PC-3 (cell line): Measurements from ENCODE around the gene XPO5.

ENCODE experiments used
- CTCF ChIP-seq: fragments of 300-600 bp; sonication (generic); conservative IDR thresholded peaks from 2 replicates; pipeline ENCODE4 v1.5.1; 2017; ENCODE audit warnings: antibody characterized with exemption, low read depth, mild to moderate bottlenecking, low read length
- EZH2 ChIP-seq: fragments of 300-600 bp; sonication (generic); IDR thresholded peaks from one replicate; pipeline ENCODE4 v1.6.1; 2017; ENCODE audit warnings: antibody characterized with exemption, mild to moderate bottlenecking, low read length; ENCODE audit not compliant: unreplicated experiment
- EZH2phosphoT487 ChIP-seq: fragments of 300-600 bp; sonication (generic); IDR thresholded peaks from 2 replicates; pipeline ENCODE4 v1.6.1; 2018; ENCODE audit warnings: mild to moderate bottlenecking, antibody characterized with exemption, low read length, borderline replicate concordance

GRCh38 chr6:43472515-43472914 lies 103.3 kb downstream of the XPO5 start:
- TF ChIP-seq CTCF (no peak), EZH2phosphoT487 (no peak), EZH2 (no peak)
